Pulmonary artery endothelial cell (primary cell): ENCODE results near the gene ZNF664. TPM values are rescaled to one million over a fixed set of nuclear protein-coding genes. Genes with fewer than 3 reads are reported as not detected.
"Not testable (repeated sequence)": the region's sequence is repeated elsewhere in the genome, so short reads cannot be mapped to it uniquely, and the experiment has no call there.

Experiments used
- DNase-seq: peaks from one replicate; pipeline ENCODE4 v3.0.0-alpha.2; 2011; ENCODE audit warnings: low read depth, low spot score
- total RNA-seq: library from RNA; depleted of rRNA; stranded (reverse); fragments of >200 nt; gene quantifications from 2 replicates; pipeline ENCODE4 v1.2.3, GENCODE V29; 2014

The ZNF664 gene
- total RNA-seq, 1 donor from 2014 or later: 55.9 TPM

GRCh38 chr12:123941624-123942237, 31.3 kb upstream of the ZNF664 start:
- DNase-seq: no peak

GRCh38 chr12:123942238-123942653, 30.8 kb upstream of the ZNF664 start:
- DNase-seq: no peak

GRCh38 chr12:123942911-123943648, 29.9 kb upstream of the ZNF664 start:
- no peak for DNase-seq

DNA sequence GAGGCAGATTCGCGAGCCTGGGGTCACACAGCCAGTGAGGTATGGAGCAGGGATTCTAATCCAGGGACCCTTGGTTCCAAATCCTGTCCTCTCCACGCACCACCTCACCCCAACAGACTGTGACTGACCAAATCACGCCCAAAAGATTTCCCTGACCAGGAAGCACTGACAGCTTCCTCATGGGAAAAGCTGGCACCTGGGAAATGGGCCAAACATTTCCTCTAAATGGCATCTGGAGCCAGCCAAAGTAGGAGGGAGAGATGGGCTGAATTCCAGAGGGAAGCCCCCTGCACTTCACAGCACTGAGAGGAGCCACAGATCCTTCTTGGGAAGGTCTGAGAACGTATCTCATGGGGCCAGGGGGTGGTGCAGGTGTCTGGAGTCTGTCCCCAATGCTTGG, 29.2 kb upstream of the ZNF664 start:
- DNase-seq: no peak

DNA sequence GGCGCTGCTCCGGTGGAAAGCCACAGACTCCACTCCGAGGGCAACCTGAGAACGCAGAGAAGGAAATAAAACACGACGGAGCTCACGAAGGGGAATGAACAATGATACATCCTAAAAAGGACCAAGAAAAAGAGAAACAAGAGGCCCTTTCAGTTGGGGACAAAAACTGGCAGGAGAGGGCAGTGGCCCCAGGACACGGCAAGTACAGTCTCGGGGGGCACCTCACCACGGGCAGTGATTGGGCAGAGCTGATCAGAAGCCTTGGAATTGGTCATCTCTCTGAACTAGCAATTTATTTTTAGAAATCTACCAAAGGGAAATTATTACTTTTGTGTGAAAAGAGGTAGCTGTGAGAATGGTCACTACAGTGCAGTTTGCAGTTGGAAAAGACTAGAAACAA, 28.3 kb upstream of the ZNF664 start:
- no peak for DNase-seq

DNA sequence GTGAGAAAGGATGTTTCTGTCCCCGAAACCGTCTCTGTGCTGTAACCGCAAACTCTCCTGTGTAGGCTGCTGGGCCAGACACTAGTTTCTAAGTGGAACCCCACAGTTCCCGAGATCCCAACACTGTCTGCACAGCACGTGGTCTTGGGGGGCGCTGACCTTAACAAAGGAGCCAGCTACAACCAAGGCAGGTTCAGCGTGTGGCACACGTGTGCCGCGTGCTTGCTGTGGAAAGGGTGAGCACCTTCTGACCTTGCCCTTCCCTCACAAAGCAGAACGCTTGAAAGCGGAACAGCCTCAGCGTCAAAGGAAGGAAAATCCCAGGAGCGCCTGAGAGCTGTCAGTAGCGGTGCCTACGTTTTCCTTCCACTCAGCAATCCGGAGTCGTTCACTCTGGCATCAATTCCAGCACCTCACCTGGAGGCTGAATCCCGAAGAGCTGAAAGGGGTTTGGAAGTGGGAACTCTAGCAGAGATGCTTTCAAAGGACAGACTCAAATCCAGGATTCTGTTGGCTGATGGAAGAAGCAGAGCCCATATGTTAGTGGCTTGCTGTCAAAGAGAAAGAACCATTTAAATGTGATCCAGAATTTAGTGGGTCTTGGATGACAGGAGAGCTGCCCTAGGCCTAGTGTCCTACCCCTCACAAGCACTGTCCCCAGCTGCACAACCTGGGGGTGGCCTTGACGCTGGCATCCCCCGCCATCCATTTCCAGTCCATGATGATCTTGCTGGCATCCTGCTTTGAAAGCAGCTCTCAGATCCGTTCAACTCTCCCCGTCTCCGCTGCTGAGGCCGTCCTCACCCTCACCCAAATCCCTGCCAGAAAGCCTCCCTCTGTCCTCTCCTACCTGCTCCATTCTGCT, 27.5 kb upstream of the ZNF664 start:
- no peak for DNase-seq

GRCh38 chr12:123946152-123946515, 26.9 kb upstream of the ZNF664 start:
- DNase-seq: no peak

GRCh38 chr12:123946516-123947505, 26.2 kb upstream of the ZNF664 start:
- DNase-seq: not testable (repeated sequence)

DNA sequence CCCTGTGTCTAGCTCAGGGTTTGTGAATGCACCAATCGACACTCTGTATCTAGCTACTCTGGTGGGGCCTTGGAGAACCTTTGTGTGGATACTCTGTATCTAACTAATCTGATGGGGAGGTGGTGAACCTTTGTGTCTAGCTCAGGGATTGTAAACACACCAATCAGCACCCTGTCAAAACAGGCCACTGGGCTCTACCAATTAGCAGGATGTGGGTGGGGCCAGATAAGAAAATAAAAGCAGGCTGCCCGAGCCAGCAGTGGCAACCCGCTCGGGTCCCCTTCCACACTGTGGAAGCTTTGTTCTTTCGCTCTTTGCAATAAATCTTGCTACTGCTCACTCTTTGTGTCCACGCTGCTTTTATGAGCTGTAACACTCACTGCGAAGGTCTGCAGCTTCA, 25.5 kb upstream of the ZNF664 start:
- DNase-seq: not testable (repeated sequence)

- no peak for DNase-seq
Measured at GRCh38 chr12:123948401-123948795, 24.6 kb upstream of the ZNF664 start.

DNA sequence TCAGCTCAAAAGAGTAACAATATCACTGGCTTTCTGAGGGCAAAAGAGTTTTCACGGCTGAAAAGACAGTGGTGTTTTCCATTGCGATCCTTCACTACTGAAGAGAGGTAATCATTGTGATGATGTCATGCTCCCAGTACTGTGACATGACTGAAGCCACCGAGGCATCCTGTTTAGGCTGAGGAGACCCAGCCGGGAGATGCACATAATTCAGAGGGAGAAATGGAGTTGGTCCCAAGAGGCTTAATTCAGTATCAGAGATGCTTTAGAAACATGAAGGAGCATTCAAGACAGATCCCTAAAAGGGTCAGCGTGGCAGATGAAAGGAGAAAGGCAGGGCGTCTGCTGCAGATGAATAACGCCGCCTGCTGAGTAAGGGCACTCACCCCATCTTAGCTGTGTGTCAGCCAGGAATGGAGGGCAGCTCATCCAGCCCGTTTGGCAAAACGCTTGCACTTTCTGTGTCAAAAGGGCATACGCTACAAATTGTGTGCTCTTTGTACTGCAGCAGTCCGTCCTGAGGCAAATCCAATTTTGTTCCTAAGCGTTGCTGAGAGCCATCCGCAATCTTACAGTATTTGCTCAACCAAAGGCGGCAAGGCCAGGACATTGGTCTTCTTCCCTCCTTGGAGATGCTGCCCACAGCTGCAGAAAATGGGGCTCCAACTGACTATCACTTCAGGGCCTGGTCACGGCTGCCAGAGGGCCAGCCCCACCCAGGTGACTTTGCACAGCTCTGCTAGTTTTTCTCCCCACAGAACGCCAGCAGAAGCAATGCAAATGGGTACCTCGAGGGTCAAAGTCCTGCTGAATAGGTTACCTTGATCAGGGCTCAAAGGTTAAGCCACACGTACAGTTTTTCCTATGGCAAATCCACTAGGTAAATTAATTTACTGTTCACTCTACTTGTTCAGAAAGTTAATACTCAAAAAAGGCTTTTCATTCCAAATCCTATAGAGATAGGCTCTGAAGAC, 23.9 kb upstream of the ZNF664 start:
- no peak for DNase-seq

DNA sequence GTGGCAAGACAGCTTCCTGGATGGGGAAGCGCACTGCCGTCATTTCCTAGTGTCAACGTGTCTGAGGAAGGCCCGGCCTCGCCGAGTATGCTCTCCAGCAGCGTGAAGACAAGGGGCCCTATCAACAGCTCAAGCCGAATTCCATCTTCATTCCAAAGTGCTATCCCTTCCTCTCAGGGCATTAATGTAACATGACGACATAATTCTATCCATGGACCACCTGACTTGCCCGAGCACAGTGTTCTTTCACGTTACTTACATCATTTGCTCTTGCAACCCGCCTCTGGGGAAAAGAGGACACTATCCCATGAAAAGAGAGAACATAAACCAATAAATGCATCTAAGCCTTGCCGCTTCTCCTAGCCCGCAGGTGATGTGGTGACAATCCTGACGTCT, 23.2 kb upstream of the ZNF664 start:
- DNase-seq: no peak

GRCh38 chr12:123950476-123951349, 22.3 kb upstream of the ZNF664 start:
- no peak for DNase-seq

- no peak for DNase-seq
Measured at GRCh38 chr12:123951467-123951866, 21.5 kb upstream of the ZNF664 start.

DNA sequence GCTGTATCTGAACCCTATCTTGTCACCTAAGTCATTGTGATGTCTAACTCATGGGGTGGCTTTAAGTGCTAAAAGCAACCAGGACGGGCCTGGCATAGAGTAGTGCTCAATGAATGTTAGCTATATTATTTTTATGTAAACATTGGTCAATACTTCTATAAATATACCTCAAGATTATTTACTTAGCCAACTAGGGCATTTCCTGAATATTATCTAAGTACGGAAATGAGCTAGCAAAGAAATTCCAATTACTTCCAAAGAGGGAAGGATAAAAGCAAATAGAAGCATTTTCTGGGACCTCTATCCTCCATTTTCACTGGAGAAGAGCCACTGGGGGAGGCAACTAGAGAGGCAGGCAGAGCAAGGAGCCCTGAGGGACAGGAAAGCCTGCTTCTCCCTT, 21.0 kb upstream of the ZNF664 start:
- DNase-seq: no peak

DNA sequence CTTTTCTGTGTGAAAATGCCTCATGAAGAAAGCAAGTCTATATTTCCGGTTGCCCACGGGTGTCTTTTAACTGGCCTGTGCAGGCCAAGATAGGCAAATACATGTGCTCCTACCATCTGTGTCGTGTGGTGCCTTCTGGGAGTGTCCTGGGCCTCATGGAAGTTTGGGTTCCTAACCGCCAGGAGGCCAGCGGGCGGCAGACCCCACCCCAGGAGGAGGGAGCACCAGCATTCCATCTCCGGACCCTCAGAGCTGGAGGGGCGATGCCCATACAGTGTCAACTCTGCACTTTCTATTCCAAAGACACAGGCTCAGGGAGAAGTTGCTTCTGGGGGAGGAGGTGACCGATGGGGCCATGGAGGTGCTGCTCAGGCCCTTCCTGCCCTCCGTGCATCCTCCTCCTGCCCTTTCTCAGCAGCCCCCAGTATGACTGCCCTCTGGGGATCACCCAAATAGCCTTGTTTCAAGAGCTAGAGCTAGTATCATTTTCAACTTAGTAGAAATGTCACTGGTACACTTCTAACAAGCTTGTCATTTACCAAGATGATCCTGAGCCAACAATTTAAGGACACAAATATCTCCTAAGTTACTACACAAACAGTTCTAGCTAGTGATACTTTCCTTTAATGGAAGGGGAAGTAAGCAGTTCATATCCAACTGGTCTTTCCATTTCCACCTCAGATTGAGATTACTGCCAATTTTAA, 18.2 kb upstream of the ZNF664 start:
- DNase-seq: no peak

GRCh38 chr12:123956249-123956648, 16.8 kb upstream of the ZNF664 start:
- no peak for DNase-seq

- DNase-seq: no peak
Measured at GRCh38 chr12:123957196-123957595, 15.8 kb upstream of the ZNF664 start.
